H1 (cell line): ENCODE data around the gene BAD. TPM values are rescaled to one million over a fixed set of nuclear protein-coding genes. Genes with fewer than 3 reads are reported as not detected.

ENCODE experiments used
- CTCF ChIA-PET: fragments of 300-600 bp; sonication (Branson Sonifier 250); formaldehyde crosslinking; loops from one replicate; lab custom pipeline; 2021; ENCODE audit not compliant: partially characterized antibody; lab: Charles Lee
- POLR2A ChIA-PET: fragments of 300-600 bp; sonication (Branson Sonifier 250); formaldehyde crosslinking; loops from one replicate; lab custom pipeline; 2021; ENCODE audit warnings: inconsistent platforms; ENCODE audit not compliant: partially characterized antibody; lab: Charles Lee
- DNase-seq, 2 experiments: peaks; one replicate each; pipeline versions ENCODE4 v3.0.0 to v3.0.0-alpha.2; 2010 to 2022; ENCODE audit warnings: low spot score in 2 of 2, low read depth in 1 of 2, mixed read lengths in 1 of 2
- FAIRE-seq: peaks from 2 replicates; lab custom pipeline; 2011; peaks lifted over from hg19 to GRCh38; lab: Jason Lieb, UNC
- H2AFZ ChIP-seq: 2 replicates; pipeline ENCODE4 v1.8.1; 2012; ENCODE audit warnings: low read length, inconsistent platforms
- H2AK5ac ChIP-seq: 2 replicates; pipeline ENCODE4 v1.6.1; 2013; ENCODE audit warnings: low read depth, low read length
- H2BK120ac ChIP-seq: replicated peaks from 2 replicates; pipeline ENCODE3; 2013; ENCODE audit warnings: low read depth, low read length, inconsistent platforms
- H2BK12ac ChIP-seq: 2 replicates; pipeline ENCODE4 v1.6.1; 2013; ENCODE audit warnings: low read depth, low read length
- H2BK15ac ChIP-seq: 2 replicates; pipeline ENCODE4 v1.6.1; 2013; ENCODE audit warnings: low read length
- H2BK20ac ChIP-seq: 2 replicates; pipeline ENCODE4 v1.6.1; 2013; ENCODE audit warnings: low read length
- H2BK5ac ChIP-seq: 2 replicates; pipeline ENCODE4 v1.6.1; 2013; ENCODE audit warnings: low read depth, low read length
- H3K14ac ChIP-seq: 2 replicates; pipeline ENCODE4 v1.6.1; 2013; ENCODE audit warnings: inconsistent platforms; ENCODE audit not compliant: insufficient read length
- H3K18ac ChIP-seq: 2 replicates; pipeline ENCODE4 v1.6.1; 2013; ENCODE audit warnings: low read length; ENCODE audit errors: extremely low read depth
- H3K23ac ChIP-seq: 2 replicates; pipeline ENCODE4 v1.6.1; 2013; ENCODE audit warnings: inconsistent platforms; ENCODE audit not compliant: insufficient read length
- H3K23me2 ChIP-seq: 2 replicates; pipeline ENCODE4 v1.6.1; 2013; ENCODE audit warnings: low read depth, low read length
- H3K27ac ChIP-seq: 2 replicates; pipeline ENCODE4 v1.6.1; 2011; ENCODE audit warnings: low read depth, low read length, inconsistent platforms
- H3K27me3 ChIP-seq, 4 experiments: replicated peaks in 1 of 4; 1 replicate in 1 of 4; 2 replicates in 3 of 4; pipeline versions ENCODE4 v1.6.1 to v1.8.1; 2011 to 2013; ENCODE audit warnings: low read length in 3 of 4, mild to moderate bottlenecking in 3 of 4, inconsistent platforms in 2 of 4, mixed read lengths in 2 of 4, moderate library complexity in 1 of 4; ENCODE audit not compliant: control insufficient read depth in 3 of 4, insufficient read depth in 3 of 4; ENCODE audit errors: extremely low read depth in 1 of 4
- H3K36me3 ChIP-seq, 4 experiments: 2 replicates each; pipeline versions ENCODE4 v1.6.1 to v1.8.1; 2011 to 2013; ENCODE audit warnings: mild to moderate bottlenecking in 4 of 4, low read length in 3 of 4, moderate library complexity in 2 of 4, control low read depth in 1 of 4, inconsistent platforms in 1 of 4; ENCODE audit not compliant: insufficient read depth in 4 of 4, control insufficient read depth in 2 of 4
- H3K4ac ChIP-seq: replicated peaks from 2 replicates; pipeline ENCODE3; 2013; ENCODE audit warnings: low read length, low read depth, mixed read lengths, inconsistent platforms; ENCODE audit not compliant: insufficient read length
- H3K4me1 ChIP-seq, 4 experiments: replicated peaks in 1 of 4; 1 replicate in 1 of 4; 2 replicates in 3 of 4; pipeline versions ENCODE4 v1.6.1 to v1.8.1; 2011 to 2013; ENCODE audit warnings: low read length in 3 of 4, inconsistent platforms in 2 of 4, mixed read lengths in 1 of 4; ENCODE audit not compliant: insufficient read depth in 4 of 4, control insufficient read depth in 3 of 4
- H3K4me2 ChIP-seq, 2 experiments: 2 replicates each; pipeline versions ENCODE4 v1.6.1 to v1.8.1; 2011 to 2013; ENCODE audit warnings: low read depth in 2 of 2, low read length in 2 of 2, control low read depth in 1 of 2, inconsistent platforms in 1 of 2, mild to moderate bottlenecking in 1 of 2; ENCODE audit not compliant: insufficient read depth in 1 of 2
- H3K4me3 ChIP-seq, 4 experiments: fragments of 200-600, 300-600 bp in 1 of 4; sonication (generic), shearing (Covaris generic), sonication (Bioruptor Twin) in 1 of 4; 2 replicates each; pipeline versions ENCODE4 v1.5.1 to v1.8.1; 2011 to 2016; ENCODE audit warnings: low read length in 4 of 4, low read depth in 3 of 4, control low read depth in 2 of 4, inconsistent platforms in 2 of 4, mild to moderate bottlenecking in 2 of 4, mixed read lengths in 1 of 4, moderate library complexity in 1 of 4; ENCODE audit not compliant: insufficient read depth in 2 of 4; ENCODE audit errors: extremely low read depth in 1 of 4
- H3K56ac ChIP-seq: replicated peaks from 2 replicates; pipeline ENCODE3; 2013; ENCODE audit warnings: low read depth, mild to moderate bottlenecking, mixed read lengths, low read length, inconsistent platforms; ENCODE audit not compliant: insufficient read length
- H3K79me1 ChIP-seq: 2 replicates; pipeline ENCODE4 v1.6.1; 2013; ENCODE audit warnings: low read depth, low read length, control low read depth
- H3K79me2 ChIP-seq, 2 experiments: 2 replicates each; pipeline versions ENCODE4 v1.6.1 to v1.8.1; 2012 to 2013; ENCODE audit warnings: low read length in 2 of 2, mild to moderate bottlenecking in 2 of 2, inconsistent platforms in 1 of 2; ENCODE audit not compliant: insufficient read depth in 2 of 2, control insufficient read depth in 1 of 2
- H3K9ac ChIP-seq, 4 experiments: replicated peaks in 1 of 4; 1 replicate in 1 of 4; 2 replicates in 3 of 4; pipeline versions ENCODE4 v1.6.1 to v1.8.1; 2011 to 2013; ENCODE audit warnings: low read depth in 3 of 4, low read length in 3 of 4, control low read depth in 2 of 4, mild to moderate bottlenecking in 2 of 4, moderate library complexity in 2 of 4, inconsistent platforms in 1 of 4; ENCODE audit errors: extremely low read depth in 1 of 4
- H3K9me3 ChIP-seq, 2 experiments: 2 replicates each; pipeline versions ENCODE4 v1.6.1 to v1.8.1; 2012 to 2013; ENCODE audit warnings: mild to moderate bottlenecking in 2 of 2, moderate library complexity in 2 of 2, control low read depth in 1 of 2, inconsistent platforms in 1 of 2, low read depth in 1 of 2, low read length in 1 of 2, mixed read lengths in 1 of 2; ENCODE audit not compliant: insufficient read depth in 2 of 2
- H4K20me1 ChIP-seq, 2 experiments: replicated peaks in 1 of 2; 2 replicates each; pipeline versions ENCODE3 to v1.8.1; 2011 to 2013; ENCODE audit warnings: inconsistent platforms in 2 of 2, low read length in 2 of 2, mild to moderate bottlenecking in 1 of 2; ENCODE audit not compliant: insufficient read depth in 2 of 2, control insufficient read depth in 1 of 2
- H4K5ac ChIP-seq: 2 replicates; pipeline ENCODE4 v1.6.1; 2013; ENCODE audit warnings: low read length, low read depth, mixed read lengths, inconsistent platforms; ENCODE audit not compliant: insufficient read length
- H4K8ac ChIP-seq: 2 replicates; pipeline ENCODE4 v1.8.0; 2013; ENCODE audit warnings: mild to moderate bottlenecking, moderate library complexity, low read length, inconsistent platforms; ENCODE audit not compliant: insufficient read depth; ENCODE audit errors: extremely low read depth
- H4K91ac ChIP-seq: replicated peaks from 2 replicates; pipeline ENCODE3; 2013; ENCODE audit warnings: low read length, mixed read lengths, inconsistent platforms; ENCODE audit not compliant: insufficient read length
- EGR1 ChIP-seq: IDR thresholded peaks from 2 replicates; pipeline ENCODE4 v1.6.1; 2011; ENCODE audit warnings: low read depth, low read length, borderline replicate concordance
- WGBS, 2 experiments: shearing (Covaris generic) in 1 of 2; methylation state at CpG; one replicate each; pipeline versions ENCODE4 v1.1.6 to v1.1.7; 2013 to 2015; ENCODE audit warnings: low lambda C conversion rate in 2 of 2, mixed read lengths in 2 of 2, inconsistent platforms in 1 of 2, low coverage in 1 of 2, missing lambda C conversion rate in 1 of 2; ENCODE audit not compliant: insufficient replicate concordance in 2 of 2, insufficient coverage in 1 of 2, insufficient read length in 1 of 2; ENCODE audit errors: extremely low coverage in 1 of 2, missing lambda C conversion rate in 1 of 2; 5-methylcytosine and 5-hydroxymethylcytosine counted together
- polyA plus RNA-seq, 7 experiments: library from polyadenylated mRNA; depleted of rRNA in 3 of 7; stranded (reverse) in 5 of 7; unstranded in 2 of 7; fragments of >200 nt in 5 of 7; fragments of 200-250 nt in 2 of 7; gene quantifications; 1 replicate in 5 of 7; 2 replicates in 1 of 7; 4 replicates in 1 of 7; pipeline versions ENCODE4 v1.2.1 to v1.2.3, GENCODE V29; 2011 to 2013; ENCODE audit warnings: missing spikeins in 2 of 7, mixed read lengths in 2 of 7
- total RNA-seq: library from RNA; stranded (reverse); fragmentation: NEBNext Ultra II Directional; extraction: Animal tissue kit (Norgen Biotek cat#: 25700); gene quantifications from 2 replicates; pipeline ENCODE4 v1.2.1, GENCODE V29; 2021

Gene BAD
- total and polyA plus RNA-seq, 2 of the 8 experiments (the other 6 are each of a cell fraction or from before 2014, with no cell fraction given), result 23.1 to 33.7 TPM

DNA sequence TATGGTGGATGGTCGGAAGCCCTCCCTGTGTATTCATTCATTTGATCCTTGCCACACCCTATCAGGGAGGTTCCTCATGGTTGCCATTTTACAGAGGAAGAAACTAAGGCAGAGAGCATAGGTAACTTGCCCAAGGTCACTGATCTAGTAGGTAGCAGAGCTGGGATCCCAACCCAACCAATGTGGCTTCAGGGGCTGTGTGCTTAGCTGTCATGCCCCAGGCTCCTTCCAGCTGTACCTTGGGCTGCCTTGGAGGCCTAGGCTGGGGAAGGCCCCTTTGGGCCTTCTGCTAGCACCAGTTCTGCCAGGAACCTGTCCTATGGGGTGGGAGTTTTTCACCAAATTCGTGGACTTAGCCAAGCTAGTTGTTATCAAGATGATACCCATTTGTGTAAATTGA lies 8.6 kb downstream of the BAD start:
- H3K18ac ChIP-seq, result no peak overlapping the region
- H2AFZ ChIP-seq, result no peak overlapping the region
- no peak overlapping the region for H3K27ac ChIP-seq
- peaks cover 0 to 5% (median 2%) of the 10 kb centered on the region in 4 experiments; a peak in 1 of 7 replicates for H3K4me1 ChIP-seq
- POLR2A ChIA-PET, result interaction anchor here (0.6 to 0.8 kb wide), 2 partner anchors 18 to 32 kb away, joined by 3 read pairs; no protein-coding TSS in a partner anchor
- H3K9me3 ChIP-seq, result no peaks in the 10 kb centered on the region
- H3K4ac ChIP-seq, result no peak overlapping the region
- WGBS, 2 experiments, result 81% methylated on average over 2 of the region's 2 CpGs; no CpG with 5 or more reads in 1 of the 2 experiments
- CTCF ChIA-PET, result interaction anchor here (0.6 to 13.7 kb wide), 8 partner anchors 13 to 1890 kb away, joined by 3 to 168 read pairs (median 4); partner anchors contain the start of genes CATSPERZ, ESRRA and PLCB3
- no peak overlapping the region for H4K91ac ChIP-seq
- no peak overlapping the region for H3K4me3 ChIP-seq
- FAIRE-seq, result no peak
- no peak overlapping the region for H3K56ac ChIP-seq
- 0 out of 4 replicates have a peak, but pooled peaks cover 0 to 4% of the 10 kb centered on the region in 2 experiments for H3K79me2 ChIP-seq
- H2BK12ac ChIP-seq, result no peak overlapping the region
- no peak overlapping the region for H3K9ac ChIP-seq
- no peaks in the 10 kb centered on the region for H4K20me1 ChIP-seq
- no peak overlapping the region for H4K5ac ChIP-seq
- no peak overlapping the region for H2AK5ac ChIP-seq
- peak overlapping the region; percentile 35; the same call in 1 of the 2 replicates for H2BK5ac ChIP-seq
- no peak for DNase-seq
- no peak overlapping the region for H3K4me2 ChIP-seq
- no peak overlapping the region for H2BK15ac ChIP-seq
- H4K8ac ChIP-seq, result no peak overlapping the region
- H3K36me3 ChIP-seq, result no peaks in the 10 kb centered on the region; a peak in 1 of 8 replicates
- TF ChIP-seq EGR1, result no peak
- H3K14ac ChIP-seq, result no peak overlapping the region
- H3K23me2 ChIP-seq, result no peaks in the 10 kb centered on the region
- no peak overlapping the region for H2BK120ac ChIP-seq
- no peaks in the 10 kb centered on the region; the same call in 1 of the 2 replicates for H3K79me1 ChIP-seq
- H3K27me3 ChIP-seq, result no peaks in the 10 kb centered on the region
- H3K23ac ChIP-seq, result no peak overlapping the region
- H2BK20ac ChIP-seq, result no peak overlapping the region
